Activated naive CD4-positive, alpha-beta T cell treated with anti-CD3 and anti-CD28 coated beads for 36 hours (primary cell): ENCODE data around the gene NR6A1. TPM values are rescaled to one million over a fixed set of nuclear protein-coding genes. Genes with fewer than 3 reads are reported as not detected.
A peak's percentile ranks its signal among the peaks of the same experiment; 100 is the strongest.

Source experiments
- CTCF ChIA-PET: fragments of 350-600 bp; sonication (Branson Sonifier 250); formaldehyde crosslinking; loops from one replicate; lab custom pipeline; 2021; ENCODE audit warnings: antibody characterized with exemption; lab: Charles Lee
- DNase-seq: peaks from one replicate; pipeline ENCODE4 v3.0.0-alpha.2; 2020
- H3K27ac Mint-ChIP-seq: one replicate; pipeline ENCODE4 v1.8.0; 2021; ENCODE audit warnings: mild to moderate bottlenecking, mixed read lengths
- H3K27me3 Mint-ChIP-seq: one replicate; pipeline ENCODE4 v1.8.0; 2021; ENCODE audit warnings: low read depth, mixed read lengths
- H3K36me3 Mint-ChIP-seq: one replicate; pipeline ENCODE4 v1.8.0; 2021; ENCODE audit warnings: low read depth, mixed read lengths
- H3K4me1 Mint-ChIP-seq: one replicate; pipeline ENCODE4 v1.8.0; 2021; ENCODE audit warnings: low read depth, mixed read lengths
- H3K4me3 Mint-ChIP-seq: one replicate; pipeline ENCODE4 v1.8.0; 2021; ENCODE audit warnings: mild to moderate bottlenecking, moderate library complexity, mixed read lengths
- H3K9me3 Mint-ChIP-seq: one replicate; pipeline ENCODE4 v1.8.0; 2021; ENCODE audit warnings: mixed read lengths
- intact Hi-C: fragments of 100-400 bp; cut with micrococcal nuclease; formaldehyde crosslinking; loops from one replicate; pipeline ENCODE4 v1.15.1; 2023
- total RNA-seq, 2 experiments: library from RNA; stranded (reverse); gene quantifications; one replicate each; pipeline ENCODE4 v1.2.3, GENCODE V29; 2021

NR6A1 gene
- total RNA-seq, 2 experiments from 2014 or later: 1.8 TPM

DNA sequence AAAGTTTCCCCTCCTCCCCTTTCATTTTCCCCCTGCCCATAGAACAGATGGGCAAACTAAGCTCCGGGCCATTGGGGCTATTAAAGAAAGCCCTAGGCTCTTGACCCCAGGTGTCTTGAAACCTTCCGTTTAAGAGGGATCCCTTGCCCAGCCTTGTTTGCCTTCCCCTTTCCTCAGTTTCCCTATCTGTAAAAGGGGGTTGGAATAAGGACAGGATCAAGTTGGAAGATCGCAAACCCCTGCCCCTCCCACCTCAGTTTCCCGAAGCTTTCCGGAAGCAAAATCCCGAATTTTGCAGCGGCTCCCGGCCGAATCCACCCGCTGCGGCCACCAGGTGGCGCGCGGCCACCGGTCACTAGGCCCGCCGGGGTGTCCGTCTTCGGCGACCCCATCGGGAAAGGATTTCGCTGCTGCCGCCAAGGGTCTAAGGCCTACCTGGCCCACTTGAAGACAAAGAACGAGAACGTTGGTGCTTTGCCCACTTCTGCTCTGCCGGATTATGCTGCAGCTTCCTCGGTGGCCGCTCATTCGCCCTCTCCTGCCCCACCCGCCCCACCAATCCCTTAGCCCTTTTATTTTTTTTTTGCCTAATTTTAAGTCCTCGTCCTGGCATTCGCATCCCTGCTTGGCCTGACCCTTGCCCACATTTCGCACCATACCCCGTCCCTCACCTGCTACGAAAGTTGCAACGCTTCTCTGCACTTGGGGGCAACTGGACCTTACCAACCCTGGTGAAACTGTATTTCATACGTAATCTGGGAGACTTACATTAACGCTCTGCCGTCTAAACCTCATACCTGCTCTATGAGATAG lies 962 bp upstream of the NR6A1 start:
- Mint-ChIP-seq H3K4me1 (peaks cover 35% of the 10 kb centered on the region), H3K9me3 (no peaks in the 10 kb centered on the region), H3K27ac (no peak overlapping the region), H3K36me3 (no peaks in the 10 kb centered on the region), H3K4me3 (peak overlapping the region; percentile 74), H3K27me3 (peaks cover 59% of the 10 kb centered on the region)
- intact Hi-C loops: loop anchor here (1.0 to 5.0 kb wide), 7 partner anchors 37 to 470 kb away; partner anchors contain the start of genes ARPC5L, GOLGA1 and HSPA5
- DNase-seq: peak; percentile 30
- CTCF ChIA-PET: interaction anchor here (0.7 to 12.7 kb wide), 11 partner anchors 10 to 370 kb away, joined by 3 to 315 read pairs (median 4); partner anchors contain the start of gene WDR38

DNA sequence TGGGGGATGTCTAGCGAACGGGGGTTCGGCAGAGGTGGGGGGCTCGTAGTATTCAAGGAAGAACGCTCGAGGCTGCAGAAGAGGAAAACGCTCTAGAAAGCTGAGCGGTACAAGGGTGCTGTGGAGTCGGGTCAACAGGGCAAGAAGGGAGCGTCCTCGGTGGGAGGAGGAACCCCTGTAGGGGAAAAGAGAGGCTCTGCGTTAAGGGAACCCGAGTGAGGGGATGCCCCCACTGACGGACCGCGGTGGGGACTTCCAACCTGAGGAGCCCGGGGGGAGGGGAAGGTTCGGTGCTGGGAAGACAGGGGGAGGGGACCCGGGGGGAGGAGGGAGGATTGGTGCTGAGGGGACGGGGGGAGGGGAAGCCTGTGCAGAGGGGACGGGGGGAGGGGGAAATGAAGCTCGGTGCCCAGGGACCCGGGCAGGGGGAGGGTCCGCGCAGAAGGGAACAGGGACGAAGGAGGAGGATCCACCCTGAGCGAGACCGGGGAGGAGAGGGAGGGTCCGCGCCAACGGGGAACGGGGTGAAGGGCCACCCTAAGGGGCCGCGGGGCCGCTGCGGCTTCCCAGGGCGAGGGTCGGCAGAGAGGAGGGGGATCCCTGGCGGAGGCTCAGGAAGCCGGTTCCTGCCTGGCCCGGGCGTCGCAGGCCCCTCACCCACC lies 621 bp downstream of the NR6A1 start:
- peak overlapping the region; percentile 83 for H3K4me3 Mint-ChIP-seq
- peaks cover 61% of the 10 kb centered on the region for H3K27me3 Mint-ChIP-seq
- H3K9me3 Mint-ChIP-seq: no peaks in the 10 kb centered on the region
- H3K36me3 Mint-ChIP-seq: no peaks in the 10 kb centered on the region
- CTCF ChIA-PET: interaction anchor here (0.6 to 12.7 kb wide), 10 partner anchors 12 to 372 kb away, joined by 3 to 315 read pairs (median 4); partner anchors contain the start of genes ARPC5L and WDR38
- no peak overlapping the region for H3K27ac Mint-ChIP-seq
- peak; percentile 64 for DNase-seq
- intact Hi-C loops: loop anchor here (1.0 to 5.0 kb wide), 7 partner anchors 36 to 472 kb away; partner anchors contain the start of genes ARPC5L, GOLGA1 and HSPA5
- H3K4me1 Mint-ChIP-seq: peaks cover 27% of the 10 kb centered on the region

DNA sequence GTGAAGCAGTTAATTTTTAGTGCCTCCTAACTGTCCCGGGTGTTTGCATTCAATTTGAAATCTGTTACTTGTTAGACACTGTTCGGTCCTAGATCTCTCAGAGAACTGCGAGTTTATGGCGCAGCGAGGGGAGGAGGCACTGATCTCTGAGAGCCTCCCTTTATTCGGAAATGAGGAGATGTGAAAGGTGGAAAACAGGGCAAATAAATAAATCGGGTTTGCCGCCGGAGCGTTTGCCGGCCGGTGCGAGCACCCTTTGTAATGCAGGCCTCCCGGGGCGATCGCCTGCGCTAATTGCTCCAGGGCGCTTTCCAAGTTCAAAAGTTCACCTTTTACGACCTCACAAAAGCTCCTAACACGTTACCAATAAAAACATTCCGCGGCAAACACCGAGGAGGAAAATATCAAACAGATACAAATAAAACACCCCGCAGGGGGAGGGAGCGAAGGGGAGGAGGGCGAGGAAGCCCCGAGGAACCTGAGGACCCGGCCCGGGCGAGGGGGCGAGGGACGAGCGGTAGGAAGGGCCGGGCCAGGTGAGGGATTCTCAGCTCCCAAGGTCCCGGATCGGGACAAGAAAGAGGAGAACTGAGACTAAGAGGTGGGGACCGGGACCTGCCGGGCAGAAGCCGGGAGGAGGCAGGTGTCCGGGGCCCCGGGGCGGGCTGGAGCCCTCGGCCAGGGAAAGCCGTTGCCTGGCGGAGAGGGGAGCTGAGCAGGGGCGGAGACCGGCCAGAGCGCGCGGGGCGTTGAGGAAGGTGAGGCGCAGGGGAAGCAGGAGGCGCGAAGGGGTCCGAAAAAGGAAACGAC lies 1.4 kb downstream of the NR6A1 start:
- intact Hi-C loops: loop anchor here (2.0 to 5.0 kb wide), 6 partner anchors 35 to 473 kb away; partner anchors contain the start of genes ARPC5L and HSPA5
- Mint-ChIP-seq H3K27ac (no peak overlapping the region), H3K4me3 (peak overlapping the region; percentile 83), H3K9me3 (no peaks in the 10 kb centered on the region), H3K27me3 (peaks cover 62% of the 10 kb centered on the region), H3K36me3 (no peaks in the 10 kb centered on the region), H3K4me1 (peaks cover 27% of the 10 kb centered on the region)
- CTCF ChIA-PET: interaction anchor here (1.0 to 12.7 kb wide), 4 partner anchors 45 to 153 kb away, joined by 3 to 315 read pairs (median 20); partner anchors contain the start of gene WDR38
- DNase-seq: peak; percentile 12

DNA sequence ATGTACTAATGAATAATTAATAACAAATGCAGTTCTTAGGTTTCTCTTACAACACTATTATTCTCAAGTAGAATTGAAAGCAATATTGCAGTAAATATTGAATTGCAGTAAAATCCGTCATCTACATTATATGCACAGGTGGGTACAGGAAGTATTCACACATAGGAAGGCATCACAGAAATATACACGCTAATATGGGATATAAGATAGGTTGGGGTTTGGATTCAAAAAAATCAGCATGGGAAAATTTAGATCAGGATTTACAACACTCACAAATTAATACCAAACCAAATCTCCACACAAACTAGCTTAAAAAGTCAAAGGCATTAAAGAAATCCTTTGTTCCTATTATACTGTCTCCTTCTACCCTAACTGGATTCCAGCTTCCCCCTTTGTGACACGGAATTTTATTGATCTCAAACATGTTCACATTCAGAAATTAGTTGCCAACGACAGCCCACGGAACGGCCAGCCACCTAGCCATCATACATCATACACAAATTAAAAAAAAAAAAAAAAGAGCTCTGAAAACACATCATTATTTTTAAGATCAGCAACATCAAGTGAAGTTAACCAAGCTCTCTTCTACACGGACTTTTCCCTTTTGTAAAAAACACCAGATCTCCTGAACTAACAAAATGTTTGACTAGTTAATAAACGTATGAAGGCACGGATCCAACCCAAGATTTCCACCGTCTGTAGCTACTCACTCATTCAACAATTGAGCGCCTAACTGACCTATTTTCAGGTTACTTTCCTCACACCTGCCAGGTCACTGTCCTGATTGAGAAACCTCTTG lies 2.2 kb downstream of the NR6A1 start:
- intact Hi-C loops: loop anchor here (2.0 kb wide), 1 partner anchor 56 kb away; no protein-coding TSS in a partner anchor
- Mint-ChIP-seq H3K36me3 (no peaks in the 10 kb centered on the region), H3K27me3 (peaks cover 64% of the 10 kb centered on the region), H3K27ac (no peak overlapping the region), H3K9me3 (no peaks in the 10 kb centered on the region), H3K4me3 (peak overlapping the region; percentile 83), H3K4me1 (peaks cover 21% of the 10 kb centered on the region)
- DNase-seq: no peak
- CTCF ChIA-PET: interaction anchor here (0.9 to 12.7 kb wide), 3 partner anchors 56 to 87 kb away, joined by 3 to 315 read pairs (median 36); partner anchors contain the start of gene WDR38

DNA sequence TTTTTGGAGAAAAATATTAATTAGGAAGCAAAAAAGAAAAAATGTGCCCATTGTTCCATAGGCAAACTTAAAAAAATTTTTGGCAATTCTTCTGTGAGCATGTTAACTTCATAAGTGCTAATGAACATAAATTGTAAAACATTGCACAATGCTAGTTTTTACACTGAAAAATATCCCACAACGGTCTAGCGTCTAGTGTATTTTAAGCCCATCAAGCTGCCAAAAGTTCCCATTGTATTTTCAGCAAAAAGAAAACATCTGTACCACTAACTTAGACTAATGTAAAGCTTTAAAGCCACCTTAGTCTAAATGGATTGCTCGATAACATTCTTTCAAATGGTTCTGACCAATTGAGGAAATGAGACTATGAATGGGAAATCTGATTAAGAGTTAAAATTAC lies 2.8 kb downstream of the NR6A1 start:
- Mint-ChIP-seq H3K4me3 (no peak overlapping the region), H3K36me3 (no peaks in the 10 kb centered on the region), H3K4me1 (peaks cover 21% of the 10 kb centered on the region), H3K27ac (no peak overlapping the region), H3K9me3 (no peaks in the 10 kb centered on the region), H3K27me3 (peaks cover 65% of the 10 kb centered on the region)
- CTCF ChIA-PET: interaction anchor here (0.9 to 12.7 kb wide), 2 partner anchors 56 to 82 kb away, joined by 3 to 315 read pairs; partner anchors contain the start of gene WDR38
- intact Hi-C loops: loop anchor here (2.0 kb wide), 1 partner anchor 56 kb away; no protein-coding TSS in a partner anchor
- DNase-seq: no peak

DNA sequence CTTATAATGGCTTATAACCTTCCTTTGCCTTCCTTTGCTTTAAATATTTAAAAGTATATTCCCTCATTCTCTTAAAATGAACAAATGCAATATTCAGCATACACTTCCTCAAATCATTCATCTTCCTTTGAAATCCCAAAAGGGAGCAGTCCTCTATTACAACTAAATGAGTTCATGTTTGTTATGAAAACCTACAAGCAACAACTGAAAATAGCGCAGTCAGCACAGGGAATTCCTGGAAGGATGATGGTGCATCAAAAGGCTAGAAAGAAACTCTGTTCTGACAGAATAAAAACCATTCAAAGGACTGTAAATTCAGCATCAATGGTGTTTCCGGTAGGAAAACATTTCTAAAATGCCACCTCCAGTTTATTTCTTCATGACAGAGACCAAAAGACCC lies 3.3 kb downstream of the NR6A1 start:
- Mint-ChIP-seq H3K9me3 (no peaks in the 10 kb centered on the region), H3K36me3 (no peaks in the 10 kb centered on the region), H3K4me1 (peaks cover 21% of the 10 kb centered on the region), H3K27me3 (peaks cover 69% of the 10 kb centered on the region), H3K4me3 (no peak overlapping the region), H3K27ac (no peak overlapping the region)
- DNase-seq: no peak
- intact Hi-C loops: loop anchor here (2.0 kb wide), 1 partner anchor 55 kb away; no protein-coding TSS in a partner anchor
- CTCF ChIA-PET: interaction anchor here (12.7 kb wide), 1 partner anchor 82 kb away, joined by 315 read pairs; the partner anchor contains the start of gene WDR38

DNA sequence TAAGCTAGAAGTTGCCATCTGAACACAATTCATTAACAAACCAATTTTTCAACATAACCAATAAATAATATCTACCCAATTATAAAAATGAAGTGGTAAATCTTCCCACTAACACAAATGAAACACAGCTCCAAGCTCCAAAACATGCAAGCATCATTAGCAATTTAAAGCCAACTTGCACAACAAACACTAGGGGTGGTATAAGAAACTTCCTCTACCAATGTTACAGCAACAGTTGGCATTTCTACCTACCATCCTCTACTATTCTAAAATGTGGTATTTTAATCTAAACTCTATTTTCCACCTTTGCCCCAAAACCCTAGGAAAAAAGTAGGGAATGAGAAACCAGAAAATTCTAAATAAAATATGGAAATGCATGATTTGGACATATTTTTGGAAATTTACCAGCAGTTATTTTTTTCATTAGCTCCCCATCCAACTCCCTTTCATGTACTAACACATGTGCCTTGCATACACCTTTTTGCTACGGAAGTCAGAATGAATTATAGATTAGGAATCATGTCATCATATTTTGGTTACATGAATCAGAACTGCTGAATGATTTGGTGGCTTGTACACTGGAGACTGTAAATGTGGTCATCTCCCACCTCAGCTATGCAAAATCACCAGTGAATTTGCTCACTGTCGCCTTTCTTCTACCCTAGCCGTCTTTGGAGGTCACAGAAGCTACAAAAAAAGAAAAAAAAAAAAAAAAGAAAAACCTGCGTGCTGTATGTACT lies 4.1 kb downstream of the NR6A1 start:
- CTCF ChIA-PET: interaction anchor here (1.1 to 1.7 kb wide), 4 partner anchors 9 to 149 kb away, joined by 4 to 7 read pairs (median 4); no protein-coding TSS in a partner anchor
- Mint-ChIP-seq H3K4me1 (peaks cover 16% of the 10 kb centered on the region), H3K36me3 (no peaks in the 10 kb centered on the region), H3K27ac (no peak overlapping the region), H3K27me3 (peaks cover 70% of the 10 kb centered on the region), H3K4me3 (no peak overlapping the region), H3K9me3 (no peaks in the 10 kb centered on the region)
- DNase-seq: no peak
- intact Hi-C loops: no loop called here

DNA sequence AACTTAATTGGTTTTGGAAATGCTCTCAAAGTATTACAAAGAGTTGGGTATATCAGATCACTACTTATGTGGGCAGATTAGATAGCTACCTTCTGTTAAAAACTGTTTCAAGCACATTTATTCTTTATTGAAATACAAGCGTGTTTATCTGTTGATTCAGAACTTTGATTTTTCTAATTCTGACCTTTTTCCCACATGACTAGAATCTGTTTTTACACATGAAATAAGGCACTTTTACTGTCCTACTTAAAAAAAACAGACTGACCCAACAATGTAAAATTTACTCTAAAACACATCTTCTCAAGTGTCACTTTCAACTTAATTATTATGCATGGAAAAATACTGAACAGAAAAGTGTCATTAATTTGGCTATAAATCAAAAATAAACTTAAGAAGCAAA lies 4.8 kb downstream of the NR6A1 start:
- Mint-ChIP-seq H3K27ac (no peak overlapping the region), H3K4me1 (peaks cover 13% of the 10 kb centered on the region), H3K27me3 (peaks cover 73% of the 10 kb centered on the region), H3K36me3 (no peaks in the 10 kb centered on the region), H3K4me3 (no peak overlapping the region), H3K9me3 (no peaks in the 10 kb centered on the region)
- DNase-seq: no peak
- intact Hi-C loops: no loop called here
- CTCF ChIA-PET: interaction anchor here (1.1 to 1.7 kb wide), 4 partner anchors 9 to 149 kb away, joined by 4 to 7 read pairs (median 4); no protein-coding TSS in a partner anchor

DNA sequence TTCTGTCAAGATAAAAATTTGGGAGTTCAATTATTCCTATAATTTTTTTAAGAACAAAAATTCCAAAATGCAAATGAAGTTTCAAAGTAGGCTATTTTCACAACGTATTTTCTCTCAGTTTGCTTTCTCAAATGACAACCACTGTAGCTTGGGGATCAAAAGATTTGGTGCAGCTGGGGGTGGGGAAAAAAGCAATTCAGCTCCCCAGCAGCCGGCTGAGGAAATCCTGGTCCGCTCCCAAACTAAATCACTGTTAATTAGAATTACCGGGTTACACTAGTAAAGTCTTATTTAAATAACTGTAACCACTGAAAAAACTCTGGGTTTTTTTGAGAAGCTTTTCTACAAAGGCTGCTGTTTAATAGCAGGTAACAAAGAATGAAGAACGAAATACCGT lies 5.7 kb downstream of the NR6A1 start:
- Mint-ChIP-seq H3K4me1 (peaks cover 12% of the 10 kb centered on the region), H3K4me3 (no peak overlapping the region), H3K36me3 (no peaks in the 10 kb centered on the region), H3K9me3 (no peaks in the 10 kb centered on the region), H3K27me3 (peaks cover 79% of the 10 kb centered on the region), H3K27ac (no peak overlapping the region)
- intact Hi-C loops: no loop called here
- no peak for DNase-seq
- CTCF ChIA-PET: interaction anchor here (1.3 to 2.2 kb wide), 3 partner anchors 10 to 88 kb away, joined by 4 to 13 read pairs (median 7); partner anchors contain the start of gene WDR38

DNA sequence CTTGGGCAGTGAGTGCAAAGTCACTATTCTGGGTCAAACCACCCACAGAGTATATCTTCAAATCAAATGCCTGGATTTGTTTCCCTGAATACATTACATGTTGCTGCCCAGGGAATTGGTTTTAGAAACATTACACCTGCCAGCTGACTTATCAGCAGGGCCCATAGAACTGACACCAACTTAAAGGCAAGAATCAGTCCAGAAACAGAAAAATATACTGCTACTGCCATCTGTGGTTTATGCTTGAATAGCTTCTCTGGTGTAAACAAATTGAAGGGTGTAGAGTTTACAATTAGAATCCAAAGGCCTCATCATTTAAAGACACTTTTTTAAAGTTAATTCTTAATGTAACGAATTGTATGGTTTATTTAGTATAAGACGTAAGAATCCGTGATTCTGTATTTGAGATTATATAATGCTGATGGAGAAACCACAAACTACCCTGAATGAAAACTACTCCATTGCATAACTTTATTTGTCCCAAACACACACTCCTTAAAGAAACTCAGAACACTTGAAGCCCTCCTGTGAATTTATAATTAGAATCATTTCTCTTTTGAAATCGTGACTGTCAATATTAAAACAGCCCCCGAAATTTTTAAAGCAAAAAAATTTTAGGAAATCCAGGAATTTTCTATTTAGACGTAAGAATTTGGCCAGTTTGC lies 6.2 kb downstream of the NR6A1 start:
- intact Hi-C loops: no loop called here

More for the DNA sequence above, 6.2 kb downstream of the NR6A1 start:
- H3K27ac Mint-ChIP-seq: no peak overlapping the region
- no peak for DNase-seq
- H3K36me3 Mint-ChIP-seq: no peaks in the 10 kb centered on the region
- CTCF ChIA-PET: interaction anchor here (1.1 to 2.2 kb wide), 3 partner anchors 10 to 148 kb away, joined by 3 to 13 read pairs (median 3); partner anchors contain the start of gene WDR38
- H3K4me3 Mint-ChIP-seq: no peak overlapping the region
- H3K27me3 Mint-ChIP-seq: peaks cover 76% of the 10 kb centered on the region
- no peaks in the 10 kb centered on the region for H3K9me3 Mint-ChIP-seq
- peaks cover 9% of the 10 kb centered on the region for H3K4me1 Mint-ChIP-seq
